WI38 (cell line): ENCODE results near the gene C20orf141.
"Not testable (repeated sequence)": the region's sequence is repeated elsewhere in the genome, so short reads cannot be mapped to it uniquely, and the experiment has no call there.

ENCODE experiments used
- H3K4me3 ChIP-seq: 2 replicates; pipeline ENCODE4 v1.5.1; 2011; ENCODE audit warnings: low read depth, mild to moderate bottlenecking, control low read depth, low read length
- TF ChIP-seq, protein P1 (sequence below): IDR thresholded peaks from 2 replicates; pipeline ENCODE4 v1.5.1; 2012; ENCODE audit warnings: low read depth, mild to moderate bottlenecking, control low read depth, low read length

C20orf141 gene, protein sequence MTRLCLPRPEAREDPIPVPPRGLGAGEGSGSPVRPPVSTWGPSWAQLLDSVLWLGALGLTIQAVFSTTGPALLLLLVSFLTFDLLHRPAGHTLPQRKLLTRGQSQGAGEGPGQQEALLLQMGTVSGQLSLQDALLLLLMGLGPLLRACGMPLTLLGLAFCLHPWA

DNA sequence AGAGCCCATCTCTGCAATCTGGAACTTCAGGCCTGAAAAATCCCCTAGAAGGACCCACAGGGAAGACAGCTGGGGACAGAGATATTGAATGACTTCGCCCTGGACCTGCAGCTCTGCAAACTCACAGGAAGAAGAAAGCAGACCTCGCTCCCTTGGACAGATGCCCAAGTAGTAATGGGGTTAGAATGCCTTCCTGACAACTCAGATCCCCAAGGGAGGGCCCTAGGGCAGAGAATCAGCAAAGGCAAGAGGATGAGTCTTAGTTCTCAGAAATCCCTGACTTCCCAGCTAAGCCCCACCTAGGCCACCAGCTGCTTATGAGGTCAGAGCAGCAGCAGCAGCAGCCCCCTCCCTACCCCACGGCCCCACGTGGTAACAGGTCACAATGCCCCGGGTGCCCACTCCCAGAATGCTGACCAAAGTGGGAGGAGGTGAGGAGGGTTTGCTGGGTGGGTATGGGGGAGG lies at the start of gene C20orf141:
TSS of gene C20orf141 (plus strand) at position 401 of the 465 bp plus-strand sequence. CDS start 198 bp downstream, outside the sequence.
- TF ChIP-seq, protein P1, sequence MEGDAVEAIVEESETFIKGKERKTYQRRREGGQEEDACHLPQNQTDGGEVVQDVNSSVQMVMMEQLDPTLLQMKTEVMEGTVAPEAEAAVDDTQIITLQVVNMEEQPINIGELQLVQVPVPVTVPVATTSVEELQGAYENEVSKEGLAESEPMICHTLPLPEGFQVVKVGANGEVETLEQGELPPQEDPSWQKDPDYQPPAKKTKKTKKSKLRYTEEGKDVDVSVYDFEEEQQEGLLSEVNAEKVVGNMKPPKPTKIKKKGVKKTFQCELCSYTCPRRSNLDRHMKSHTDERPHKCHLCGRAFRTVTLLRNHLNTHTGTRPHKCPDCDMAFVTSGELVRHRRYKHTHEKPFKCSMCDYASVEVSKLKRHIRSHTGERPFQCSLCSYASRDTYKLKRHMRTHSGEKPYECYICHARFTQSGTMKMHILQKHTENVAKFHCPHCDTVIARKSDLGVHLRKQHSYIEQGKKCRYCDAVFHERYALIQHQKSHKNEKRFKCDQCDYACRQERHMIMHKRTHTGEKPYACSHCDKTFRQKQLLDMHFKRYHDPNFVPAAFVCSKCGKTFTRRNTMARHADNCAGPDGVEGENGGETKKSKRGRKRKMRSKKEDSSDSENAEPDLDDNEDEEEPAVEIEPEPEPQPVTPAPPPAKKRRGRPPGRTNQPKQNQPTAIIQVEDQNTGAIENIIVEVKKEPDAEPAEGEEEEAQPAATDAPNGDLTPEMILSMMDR: no peak
- H3K4me3 ChIP-seq: no peak within 1 kb of the TSS

DNA sequence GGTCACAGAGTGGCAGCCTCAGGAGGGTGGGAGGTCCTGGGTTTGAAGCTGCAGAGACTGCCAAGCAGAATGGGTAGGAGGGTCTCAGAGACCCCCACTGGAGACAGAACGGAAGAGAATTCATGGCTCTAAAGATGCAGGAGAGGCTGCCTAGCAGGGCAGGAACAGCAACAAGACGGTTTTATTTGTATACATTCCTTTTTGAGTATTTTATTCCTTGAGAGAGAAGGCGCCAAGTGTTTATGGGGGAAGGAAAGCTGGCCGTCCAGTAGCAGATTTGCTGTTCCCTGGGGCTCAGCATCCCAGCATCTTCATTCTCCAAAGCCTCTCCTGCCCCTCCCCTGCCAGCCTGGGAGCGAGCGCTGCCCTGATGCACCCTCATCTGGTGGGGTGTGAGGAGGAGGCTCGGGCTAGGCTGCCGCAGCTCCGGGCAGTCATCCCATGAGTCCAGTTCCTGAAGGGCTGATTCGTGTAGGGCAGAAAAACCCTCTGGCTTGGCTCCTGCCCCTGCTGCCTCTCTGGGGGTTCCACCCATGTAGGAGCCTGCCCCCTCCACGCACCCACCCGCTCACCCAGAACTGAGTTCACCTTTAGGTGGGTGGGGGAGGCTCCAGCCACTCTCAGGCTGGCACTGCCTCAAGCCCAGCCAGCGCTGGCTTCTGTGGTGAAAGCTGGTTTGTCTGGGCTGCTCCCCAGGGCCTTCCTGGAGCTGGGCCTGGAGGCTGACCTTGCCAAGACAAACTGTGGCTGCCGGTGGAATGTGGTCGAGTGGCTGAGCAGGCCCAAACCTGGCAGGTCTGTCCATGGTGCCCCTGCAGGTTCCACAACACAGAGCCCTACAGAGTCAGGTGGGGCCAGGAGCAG lies 46.8 kb upstream of the C20orf141 start:
- no peak overlapping the region for H3K4me3 ChIP-seq
- TF ChIP-seq, protein P1: no peak

DNA sequence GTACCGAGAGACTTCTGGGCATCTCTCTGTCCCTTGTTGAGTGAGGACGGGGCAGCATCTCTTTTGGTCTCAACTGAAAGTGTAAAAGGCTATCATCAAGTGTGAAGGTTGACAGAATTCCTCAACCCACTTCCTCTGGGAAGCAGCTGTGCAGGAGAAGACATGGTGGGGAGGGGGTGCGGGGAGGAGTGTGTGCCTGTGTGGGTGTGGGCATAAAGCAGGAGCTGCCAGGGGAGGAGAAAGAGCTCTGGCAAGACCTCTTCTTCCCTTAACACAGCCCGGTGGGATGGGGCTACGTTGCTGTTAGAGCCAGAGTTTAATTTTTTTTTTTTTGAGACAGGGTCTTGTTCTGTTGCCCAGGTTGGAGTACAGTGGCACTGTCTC lies 46.2 kb upstream of the C20orf141 start:
- TF ChIP-seq, protein P1: no peak
- no peak overlapping the region for H3K4me3 ChIP-seq

DNA sequence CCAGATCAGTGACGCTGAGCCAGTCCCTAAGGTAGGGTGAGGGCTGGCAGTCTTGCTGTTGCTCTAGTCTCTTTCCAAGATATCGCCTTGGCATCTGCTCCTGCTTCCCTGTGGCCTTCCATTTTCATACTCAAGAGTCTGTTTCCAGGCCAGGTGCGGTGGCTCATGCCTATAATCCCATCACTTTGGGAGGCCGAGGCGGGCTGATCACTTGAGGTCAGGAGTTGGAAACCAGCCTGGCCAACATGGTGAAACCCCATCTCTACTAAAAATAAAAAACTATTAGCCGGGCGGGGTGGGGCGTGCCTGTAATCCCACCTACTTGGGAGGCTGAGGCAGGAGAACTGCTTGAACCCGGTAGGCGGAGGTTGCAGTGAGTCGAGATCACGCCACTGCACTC lies 44.7 kb upstream of the C20orf141 start:
- H3K4me3 ChIP-seq: not testable (repeated sequence)

DNA sequence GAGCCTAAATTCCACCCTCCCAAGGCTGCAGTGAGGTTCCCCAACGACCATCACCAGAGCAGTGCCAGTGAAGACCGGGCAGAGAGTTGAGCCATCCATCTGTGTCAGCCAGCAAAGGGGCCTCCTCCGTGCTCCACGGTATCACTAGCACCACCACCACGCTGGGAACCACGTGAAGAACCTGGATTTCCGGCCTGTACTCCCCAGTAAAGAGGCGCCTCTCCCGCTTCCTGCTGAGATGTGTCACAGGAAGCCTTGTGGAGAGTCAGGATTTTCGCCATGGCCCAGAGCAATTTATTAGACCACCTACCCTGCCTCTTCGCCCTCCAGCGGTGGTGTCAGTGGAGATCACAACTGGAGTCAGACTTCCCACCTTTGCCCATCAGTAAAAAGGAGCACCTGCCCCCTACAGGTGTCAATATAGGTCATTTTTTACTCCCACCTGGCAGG lies 43.1 kb upstream of the C20orf141 start:
- H3K4me3 ChIP-seq: no peak overlapping the region
- TF ChIP-seq, protein P1: no peak

DNA sequence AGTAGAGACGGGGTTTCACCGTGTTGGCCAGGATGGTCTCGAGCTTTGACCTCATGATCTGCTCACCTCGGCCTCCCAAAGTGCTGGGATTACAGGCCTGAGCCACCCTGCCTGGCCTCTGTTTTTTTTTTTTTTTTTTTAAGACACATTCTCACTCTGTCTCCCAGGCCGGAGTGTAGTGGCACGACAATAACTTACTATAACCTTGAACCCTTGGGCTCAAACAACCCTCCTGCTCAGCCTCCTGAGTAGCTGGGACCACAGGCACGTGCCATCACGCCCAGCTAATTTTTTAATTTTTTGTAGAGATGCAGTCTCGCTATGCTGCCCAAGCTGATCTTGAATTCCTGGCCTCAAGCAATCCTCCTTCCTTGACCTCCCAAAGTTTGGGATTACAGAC lies 41.0 kb upstream of the C20orf141 start:
- H3K4me3 ChIP-seq: no peak overlapping the region
- TF ChIP-seq, protein P1: no peak

DNA sequence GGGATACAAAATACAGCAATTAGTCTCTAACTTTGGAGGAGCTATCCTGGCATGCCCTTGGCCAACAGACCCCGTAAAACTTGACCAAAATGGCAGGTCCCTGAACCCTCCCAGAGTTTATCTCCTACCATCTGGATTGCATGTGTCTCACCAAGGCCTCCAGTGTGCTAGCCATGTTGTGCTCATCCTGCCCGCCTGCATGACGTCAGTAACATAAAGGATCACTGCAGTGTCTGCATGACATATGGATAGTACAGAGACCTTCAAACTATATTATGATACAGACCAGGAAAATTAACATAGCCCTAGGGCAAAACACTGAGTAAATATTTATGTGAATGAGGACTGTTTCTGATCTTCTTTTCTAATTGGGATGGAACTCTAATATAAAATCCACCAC lies 39.6 kb upstream of the C20orf141 start:
- H3K4me3 ChIP-seq: no peak overlapping the region
- TF ChIP-seq, protein P1: no peak
